Smooth muscle cell (in vitro differentiated cells): Measurements from ENCODE around the gene KLK8. TPM values are rescaled to one million over a fixed set of nuclear protein-coding genes. Genes with fewer than 3 reads are reported as not detected.

Experiments
- DNase-seq: peaks from one replicate; lab custom pipeline; 2025; ENCODE audit not compliant: unreplicated experiment; lab: John Stamatoyannopoulos, UW
- H2AFZ ChIP-seq: fragments of 200-600 bp; sonication (generic); 2 replicates; pipeline ENCODE4 v1.6.0; 2016; ENCODE audit warnings: antibody characterized with exemption, low read depth, mild to moderate bottlenecking
- H3F3A ChIP-seq: fragments of 200-600 bp; sonication (generic); 2 replicates; pipeline ENCODE4 v1.6.0; 2017; ENCODE audit warnings: antibody characterized with exemption, low read depth
- H3K27ac ChIP-seq: fragments of 200-600 bp; sonication (generic); 2 replicates; pipeline ENCODE4 v1.5.1; 2016; ENCODE audit warnings: low read depth, mild to moderate bottlenecking
- H3K27me3 ChIP-seq: fragments of 200-600 bp; sonication (generic); 2 replicates; pipeline ENCODE4 v1.6.1; 2016; ENCODE audit warnings: low read depth, mild to moderate bottlenecking
- H3K36me3 ChIP-seq: fragments of 200-600 bp; sonication (generic); 2 replicates; pipeline ENCODE4 v1.5.1; 2016; ENCODE audit warnings: low read depth
- H3K4me1 ChIP-seq: fragments of 200-600 bp; sonication (generic); 2 replicates; pipeline ENCODE4 v1.5.1; 2016; ENCODE audit warnings: low read depth
- H3K4me2 ChIP-seq: fragments of 200-600 bp; sonication (generic); 2 replicates; pipeline ENCODE4 v1.6.0; 2016; ENCODE audit warnings: mild to moderate bottlenecking
- H3K4me3 ChIP-seq: fragments of 200-600 bp; sonication (generic); 2 replicates; pipeline ENCODE4 v1.5.1; 2016; ENCODE audit warnings: mild to moderate bottlenecking
- H3K79me2 ChIP-seq: fragments of 200-600 bp; sonication (generic); 2 replicates; pipeline ENCODE4 v1.6.0; 2016; ENCODE audit warnings: low read depth, mild to moderate bottlenecking
- H3K9ac ChIP-seq: fragments of 200-600 bp; sonication (generic); 2 replicates; pipeline ENCODE4 v1.6.0; 2016; ENCODE audit warnings: low read depth
- H3K9me3 ChIP-seq: fragments of 200-600 bp; sonication (generic); replicated peaks from 2 replicates; pipeline ENCODE4 v1.5.1; 2016; ENCODE audit warnings: low read depth
- H4K20me1 ChIP-seq: fragments of 200-600 bp; sonication (generic); 2 replicates; pipeline ENCODE4 v1.6.0; 2016; ENCODE audit warnings: low read depth
- WGBS: methylation state at CpG from one replicate; pipeline ENCODE4 v1.1.7; 2016; ENCODE audit warnings: low lambda C conversion rate; 5-methylcytosine and 5-hydroxymethylcytosine counted together
- polyA plus RNA-seq: library from polyadenylated mRNA; unstranded; fragments of >200 nt; fragmentation: Nextera tagmentation; extraction: Ambion mirVana; gene quantifications from 2 replicates; pipeline ENCODE4 v1.2.1, GENCODE V29; 2016
- total RNA-seq: library from RNA; depleted of rRNA; stranded (reverse); fragments of >200 nt; gene quantifications from 2 replicates; pipeline ENCODE4 v1.2.3, GENCODE V29; 2014
- TF ChIP-seq, protein P1 (sequence below): fragments of 200-600 bp; sonication (generic); IDR thresholded peaks from 2 replicates; pipeline ENCODE4 v1.5.1; 2017; ENCODE audit warnings: borderline replicate concordance, mild to moderate bottlenecking, antibody characterized with exemption; ENCODE audit not compliant: insufficient read depth, poor library complexity, severe bottlenecking

KLK8 gene
- total and polyA plus RNA-seq, 2 experiments from 2014 or later, result 11.6 TPM; not detected in 1

DNA sequence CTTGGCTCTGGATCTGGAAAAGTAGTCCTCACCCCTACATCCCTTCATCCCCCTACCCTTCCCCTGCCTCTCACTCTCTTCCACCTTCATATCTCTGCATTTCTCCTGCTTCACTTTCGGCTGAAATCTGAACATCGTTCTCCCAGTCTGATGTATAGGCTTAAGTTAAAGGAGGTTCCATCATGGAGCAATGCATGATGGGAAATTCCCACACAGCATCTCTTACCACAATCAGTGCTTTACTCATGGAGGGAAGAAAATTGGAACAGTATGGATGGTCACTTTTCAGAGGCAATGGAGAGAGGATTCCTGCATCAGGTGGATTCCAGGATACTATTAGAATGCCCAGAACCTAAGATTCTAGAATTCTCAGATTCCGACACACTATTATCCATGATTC, 6.1 kb upstream of the KLK8 start:
- 93% methylated on average over 3 of the region's 3 CpGs for WGBS
- Histone ChIP-seq H3K27ac (no peak overlapping the region), H3F3A (no peaks in the 10 kb centered on the region), H3K27me3 (peaks cover 15% of the 10 kb centered on the region), H3K4me3 (no peak overlapping the region), H3K9me3 (no peaks in the 10 kb centered on the region), H3K4me1 (no peaks in the 10 kb centered on the region), H3K4me2 (no peak overlapping the region), H2AFZ (no peak overlapping the region), H3K9ac (no peak overlapping the region), H3K36me3 (no peaks in the 10 kb centered on the region), H3K79me2 (no peaks in the 10 kb centered on the region), H4K20me1 (no peaks in the 10 kb centered on the region)
- TF ChIP-seq, protein P1, sequence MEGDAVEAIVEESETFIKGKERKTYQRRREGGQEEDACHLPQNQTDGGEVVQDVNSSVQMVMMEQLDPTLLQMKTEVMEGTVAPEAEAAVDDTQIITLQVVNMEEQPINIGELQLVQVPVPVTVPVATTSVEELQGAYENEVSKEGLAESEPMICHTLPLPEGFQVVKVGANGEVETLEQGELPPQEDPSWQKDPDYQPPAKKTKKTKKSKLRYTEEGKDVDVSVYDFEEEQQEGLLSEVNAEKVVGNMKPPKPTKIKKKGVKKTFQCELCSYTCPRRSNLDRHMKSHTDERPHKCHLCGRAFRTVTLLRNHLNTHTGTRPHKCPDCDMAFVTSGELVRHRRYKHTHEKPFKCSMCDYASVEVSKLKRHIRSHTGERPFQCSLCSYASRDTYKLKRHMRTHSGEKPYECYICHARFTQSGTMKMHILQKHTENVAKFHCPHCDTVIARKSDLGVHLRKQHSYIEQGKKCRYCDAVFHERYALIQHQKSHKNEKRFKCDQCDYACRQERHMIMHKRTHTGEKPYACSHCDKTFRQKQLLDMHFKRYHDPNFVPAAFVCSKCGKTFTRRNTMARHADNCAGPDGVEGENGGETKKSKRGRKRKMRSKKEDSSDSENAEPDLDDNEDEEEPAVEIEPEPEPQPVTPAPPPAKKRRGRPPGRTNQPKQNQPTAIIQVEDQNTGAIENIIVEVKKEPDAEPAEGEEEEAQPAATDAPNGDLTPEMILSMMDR, result no peak
- DNase-seq, result no peak

DNA sequence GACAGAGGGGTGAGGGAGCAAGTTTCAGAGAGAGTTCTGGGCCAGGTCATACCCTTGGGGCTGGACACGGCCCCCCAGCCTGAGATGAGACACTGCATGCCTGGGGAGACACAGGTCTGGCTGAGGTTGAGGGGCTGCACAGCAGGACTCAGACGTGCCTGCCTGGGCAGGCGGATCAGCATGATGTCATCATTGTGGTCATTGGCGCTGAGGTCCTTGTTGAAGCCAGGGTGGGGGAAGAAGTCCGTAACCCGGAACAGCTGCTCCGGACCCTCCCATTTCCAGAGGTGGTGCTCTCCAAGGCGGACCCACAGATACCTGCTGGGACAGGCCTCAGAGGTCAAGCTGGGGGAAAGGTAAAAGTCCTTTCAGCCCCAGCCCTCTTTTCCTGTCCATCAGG, 5.0 kb upstream of the KLK8 start:
- Histone ChIP-seq H3K9me3 (no peaks in the 10 kb centered on the region), H3K9ac (no peak overlapping the region), H3K27me3 (peaks cover 15% of the 10 kb centered on the region), H3K36me3 (no peaks in the 10 kb centered on the region), H3K4me2 (no peak overlapping the region), H3F3A (no peaks in the 10 kb centered on the region), H2AFZ (no peak overlapping the region), H4K20me1 (no peaks in the 10 kb centered on the region), H3K4me1 (peaks cover 5% of the 10 kb centered on the region), H3K4me3 (no peak overlapping the region), H3K79me2 (no peaks in the 10 kb centered on the region), H3K27ac (no peak overlapping the region)
- no peak for DNase-seq
- TF ChIP-seq, protein P1, result no peak
- 54% methylated on average over 8 of the region's 8 CpGs for WGBS

DNA sequence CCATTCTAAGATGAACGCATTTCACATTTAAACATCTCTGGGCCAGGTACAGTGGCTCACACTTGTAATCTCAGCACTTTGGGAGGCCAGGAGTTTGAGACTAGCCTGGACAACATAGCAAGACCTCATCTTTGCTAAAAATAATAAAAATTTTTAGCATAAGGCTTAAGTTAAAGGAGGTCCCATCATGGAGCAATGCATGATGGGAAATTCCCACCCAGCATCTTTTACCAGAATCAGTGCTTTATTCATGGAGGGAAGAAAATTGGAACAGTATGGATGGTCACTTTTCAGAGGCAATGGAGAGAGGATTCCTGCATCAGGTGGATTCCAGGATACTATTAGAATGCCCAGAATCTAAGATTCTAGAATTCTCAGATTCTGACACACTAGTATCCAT, 3.8 kb upstream of the KLK8 start:
- Histone ChIP-seq H3F3A (no peaks in the 10 kb centered on the region), H3K36me3 (no peaks in the 10 kb centered on the region), H4K20me1 (no peaks in the 10 kb centered on the region), H3K9ac (no peak overlapping the region), H3K79me2 (no peaks in the 10 kb centered on the region), H3K4me2 (no peak overlapping the region), H3K4me3 (no peak overlapping the region), H3K27ac (no peak overlapping the region), H3K27me3 (peaks cover 15% of the 10 kb centered on the region), H3K4me1 (peaks cover 5% of the 10 kb centered on the region), H2AFZ (no peak overlapping the region), H3K9me3 (no peaks in the 10 kb centered on the region)
- 97% methylated on average over 1 of the region's 1 CpG for WGBS
- TF ChIP-seq, protein P1, result no peak
- DNase-seq, result no peak

DNA sequence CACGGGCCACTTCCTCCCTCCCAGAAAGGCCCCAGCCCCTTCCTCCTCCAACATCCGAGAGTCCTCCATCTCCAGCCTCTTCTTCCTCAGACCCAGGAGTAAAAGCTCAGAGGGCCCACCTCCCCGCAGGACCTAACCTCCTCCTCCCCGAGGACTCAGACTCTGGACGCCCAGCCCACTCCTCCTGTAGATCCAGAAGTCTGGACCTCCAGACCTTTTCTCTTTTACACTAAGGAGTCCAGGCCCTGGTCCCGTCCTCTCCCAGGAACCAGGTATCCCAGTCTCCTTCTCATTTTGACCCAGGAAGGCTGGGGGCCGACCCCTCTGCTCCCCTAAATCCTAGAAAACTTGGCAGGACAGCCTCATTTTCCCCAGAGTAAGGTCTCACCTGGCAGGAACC, 1.9 kb upstream of the KLK8 start:
- Histone ChIP-seq H4K20me1 (no peaks in the 10 kb centered on the region), H3K9me3 (no peaks in the 10 kb centered on the region), H3K79me2 (no peaks in the 10 kb centered on the region), H2AFZ (no peak overlapping the region), H3K4me1 (peaks cover 5% of the 10 kb centered on the region), H3F3A (no peaks in the 10 kb centered on the region), H3K27me3 (peaks cover 7% of the 10 kb centered on the region), H3K4me2 (no peak overlapping the region), H3K27ac (no peak overlapping the region), H3K9ac (no peak overlapping the region), H3K36me3 (no peaks in the 10 kb centered on the region), H3K4me3 (no peak overlapping the region)
- 82% methylated on average over 7 of the region's 7 CpGs for WGBS
- TF ChIP-seq, protein P1, result no peak
- DNase-seq, result no peak
